Erythroblast (primary cell): ENCODE data around the gene GAPDHS.

Source experiments
- GATA1 ChIP-seq: IDR thresholded peaks from 2 replicates; pipeline ENCODE4 v1.6.1; 2011; ENCODE audit warnings: low read depth, mild to moderate bottlenecking, control low read depth, low read length, moderate library complexity
- POLR2A ChIP-seq: IDR thresholded peaks from 2 replicates; pipeline ENCODE4 v1.6.1; 2011; ENCODE audit warnings: mild to moderate bottlenecking, low read length

DNA sequence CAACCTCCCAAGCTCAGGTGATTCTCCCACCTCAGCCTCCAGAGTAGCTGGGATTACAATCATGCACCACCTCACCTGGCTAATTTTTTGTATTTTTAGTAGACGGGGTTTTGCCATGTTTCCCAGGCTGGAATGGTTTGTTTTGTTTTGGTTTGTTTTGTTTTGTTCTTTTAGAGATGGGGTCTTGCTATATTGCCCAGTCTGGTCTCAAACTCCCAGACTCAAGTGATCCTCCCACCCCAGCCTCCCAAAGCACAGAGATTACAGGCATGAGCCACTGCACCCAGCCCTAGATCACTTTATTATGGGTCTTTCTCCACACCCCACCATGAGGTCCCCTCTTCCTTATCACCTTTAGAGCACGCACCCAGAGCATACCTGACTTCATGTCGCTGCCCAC is 35.0 kb upstream of the GAPDHS start:
- TF ChIP-seq POLR2A (no peak), GATA1 (no peak)
